ENCODE results near the gene PRRG1. TPM values are rescaled to one million over a fixed set of nuclear protein-coding genes. Genes with fewer than 3 reads are reported as not detected.
A peak's percentile ranks its signal among the peaks of the same experiment; 100 is the strongest.

Gene PRRG1
- total RNA-seq, 1 donor: 15.3 TPM

- H3K4me3 ChIP-seq (ENCODE audit: low read depth, low read length): no peak overlapping the region
- DNase-seq (ENCODE audit: low read depth): peak; percentile 66
- TF ChIP-seq, protein P1, sequence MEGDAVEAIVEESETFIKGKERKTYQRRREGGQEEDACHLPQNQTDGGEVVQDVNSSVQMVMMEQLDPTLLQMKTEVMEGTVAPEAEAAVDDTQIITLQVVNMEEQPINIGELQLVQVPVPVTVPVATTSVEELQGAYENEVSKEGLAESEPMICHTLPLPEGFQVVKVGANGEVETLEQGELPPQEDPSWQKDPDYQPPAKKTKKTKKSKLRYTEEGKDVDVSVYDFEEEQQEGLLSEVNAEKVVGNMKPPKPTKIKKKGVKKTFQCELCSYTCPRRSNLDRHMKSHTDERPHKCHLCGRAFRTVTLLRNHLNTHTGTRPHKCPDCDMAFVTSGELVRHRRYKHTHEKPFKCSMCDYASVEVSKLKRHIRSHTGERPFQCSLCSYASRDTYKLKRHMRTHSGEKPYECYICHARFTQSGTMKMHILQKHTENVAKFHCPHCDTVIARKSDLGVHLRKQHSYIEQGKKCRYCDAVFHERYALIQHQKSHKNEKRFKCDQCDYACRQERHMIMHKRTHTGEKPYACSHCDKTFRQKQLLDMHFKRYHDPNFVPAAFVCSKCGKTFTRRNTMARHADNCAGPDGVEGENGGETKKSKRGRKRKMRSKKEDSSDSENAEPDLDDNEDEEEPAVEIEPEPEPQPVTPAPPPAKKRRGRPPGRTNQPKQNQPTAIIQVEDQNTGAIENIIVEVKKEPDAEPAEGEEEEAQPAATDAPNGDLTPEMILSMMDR (IDR thresholded peaks at IDR 0.05; ENCODE audit: insufficient read depth, low read length): no peak
These were observed 29.2 kb downstream of the PRRG1 start for GRCh38 chrX:37378404-37378803.

GRCh38 chrX:37378830-37379229 is 29.7 kb downstream of the PRRG1 start:
- H3K4me3 ChIP-seq (ENCODE audit: low read depth, low read length): no peak overlapping the region
- peak; percentile 41 for DNase-seq (ENCODE audit: low read depth)
- TF ChIP-seq, protein P1 (IDR thresholded peaks at IDR 0.05; ENCODE audit: insufficient read depth, low read length): no peak

- TF ChIP-seq, protein P1 (IDR thresholded peaks at IDR 0.05; ENCODE audit: insufficient read depth, low read length): no peak
- DNase-seq (ENCODE audit: low read depth): no peak
- H3K4me3 ChIP-seq (ENCODE audit: low read depth, low read length): no peak overlapping the region
These were observed 31.1 kb downstream of the PRRG1 start for GRCh38 chrX:37380256-37380655.

DNA sequence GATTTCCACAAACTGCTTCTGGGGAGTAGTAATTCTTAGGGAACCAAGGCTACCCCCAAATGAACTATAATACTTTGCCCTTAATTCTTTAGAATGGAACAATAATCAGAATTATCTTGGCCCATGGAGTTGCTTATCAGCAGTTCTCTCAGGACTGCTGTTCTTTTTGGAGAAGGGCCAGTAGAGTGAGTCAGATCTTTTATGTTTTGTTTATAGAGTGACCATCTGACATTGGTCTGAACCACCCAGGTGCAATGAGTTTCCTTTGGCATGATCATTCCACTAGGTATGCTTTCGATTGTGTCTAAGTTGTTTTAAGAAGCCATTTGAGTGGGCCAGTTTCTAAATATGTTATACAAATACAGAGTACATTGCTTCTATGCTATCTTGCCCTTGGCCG is 31.8 kb downstream of the PRRG1 start:
- DNase-seq (ENCODE audit: low read depth): peak; percentile 83
- TF ChIP-seq, protein P1 (IDR thresholded peaks at IDR 0.05; ENCODE audit: insufficient read depth, low read length): no peak
- no peak overlapping the region for H3K4me3 ChIP-seq (ENCODE audit: low read depth, low read length)

DNA sequence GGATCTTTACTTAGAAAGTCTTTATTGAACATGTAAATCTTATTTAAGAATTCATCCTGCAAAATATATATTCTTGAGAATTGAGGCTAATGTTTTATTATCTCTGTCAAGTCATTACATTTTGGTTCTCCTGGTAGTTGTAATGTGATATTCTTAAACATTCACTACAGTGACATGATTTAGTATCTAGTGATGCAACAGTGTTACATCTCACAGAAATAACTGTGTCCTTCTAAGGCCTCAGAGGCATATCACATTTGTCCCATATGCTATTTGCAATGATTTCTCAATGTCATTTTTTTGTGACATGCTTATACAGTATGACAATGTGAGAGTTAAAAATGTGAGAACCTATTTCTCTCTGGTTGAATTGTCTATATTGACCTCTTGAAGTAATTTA is 34.1 kb downstream of the PRRG1 start:
- DNase-seq (ENCODE audit: low read depth): no peak
- TF ChIP-seq, protein P1 (IDR thresholded peaks at IDR 0.05; ENCODE audit: insufficient read depth, low read length): no peak
- H3K4me3 ChIP-seq (ENCODE audit: low read depth, low read length): no peak overlapping the region

DNA sequence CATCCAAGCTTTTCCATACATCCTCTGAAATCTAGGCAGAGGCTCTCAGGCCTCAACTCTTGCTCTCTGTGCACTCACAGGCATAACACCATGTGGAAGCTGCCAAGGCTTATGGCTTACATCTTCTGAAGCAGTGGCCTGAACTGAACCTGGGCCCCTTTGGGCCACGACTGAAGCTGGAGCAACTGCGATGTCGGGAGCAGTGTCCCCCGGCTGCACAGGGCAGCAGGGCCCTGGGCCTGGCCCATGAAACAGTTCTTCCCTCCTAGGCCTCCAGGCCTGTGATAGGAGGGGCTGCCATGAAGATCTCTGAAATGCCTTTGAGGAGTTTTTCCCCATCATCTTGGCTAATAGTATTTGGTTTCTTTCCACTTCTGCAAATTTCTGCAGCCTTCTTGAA is 39.2 kb downstream of the PRRG1 start:
- H3K4me3 ChIP-seq (ENCODE audit: low read depth, low read length): no peak overlapping the region
- no peak for DNase-seq (ENCODE audit: low read depth)
- TF ChIP-seq, protein P1 (IDR thresholded peaks at IDR 0.05; ENCODE audit: insufficient read depth, low read length): no peak

DNA sequence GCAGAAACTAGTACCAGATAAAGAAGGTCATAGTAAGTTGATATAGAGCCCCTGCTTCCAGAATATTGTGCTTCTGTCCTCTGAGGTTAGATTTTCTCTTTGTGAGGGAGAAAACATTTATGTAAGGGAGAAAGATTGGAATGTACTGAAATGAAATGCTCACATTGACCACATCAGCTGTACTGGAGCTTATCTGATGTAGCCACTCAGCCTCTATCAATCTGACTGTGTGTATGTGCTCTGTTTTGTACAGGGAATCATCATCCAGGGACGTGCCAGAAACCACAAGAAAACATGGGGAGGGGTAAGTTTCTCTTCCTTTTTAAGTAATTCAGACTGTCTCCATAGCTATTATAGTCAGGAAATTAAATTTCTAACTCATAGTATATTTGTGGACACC is 56.8 kb downstream of the PRRG1 start:
- TF ChIP-seq, protein P1 (IDR thresholded peaks at IDR 0.05; ENCODE audit: insufficient read depth, low read length): no peak
- peak; percentile 73 for DNase-seq (ENCODE audit: low read depth)
- no peak overlapping the region for H3K4me3 ChIP-seq (ENCODE audit: low read depth, low read length)
